Osteocyte (in vitro differentiated cells): ENCODE measurements around the gene SULT2A1. TPM values are rescaled to one million over a fixed set of nuclear protein-coding genes. Genes with fewer than 3 reads are reported as not detected.
A peak's percentile ranks its signal among the peaks of the same experiment; 100 is the strongest.
"Not testable (repeated sequence)": the region's sequence is repeated elsewhere in the genome, so short reads cannot be mapped to it uniquely, and the experiment has no call there.

ENCODE experiments used
- DNase-seq: peaks from one replicate; pipeline ENCODE4 v3.0.0; 2021; ENCODE audit warnings: mixed read lengths; ENCODE audit not compliant: unreplicated experiment; ENCODE audit errors: extremely low spot score
- H3K27ac Mint-ChIP-seq: one replicate; pipeline ENCODE4 v1.8.0; 2021; ENCODE audit warnings: mild to moderate bottlenecking, mixed read lengths; ENCODE audit not compliant: unreplicated experiment
- H3K27me3 Mint-ChIP-seq: one replicate; pipeline ENCODE4 v1.8.0; 2021; ENCODE audit warnings: mixed read lengths; ENCODE audit not compliant: unreplicated experiment
- H3K36me3 Mint-ChIP-seq: one replicate; pipeline ENCODE4 v1.8.0; 2021; ENCODE audit warnings: mixed read lengths; ENCODE audit not compliant: unreplicated experiment
- H3K4me1 Mint-ChIP-seq: one replicate; pipeline ENCODE4 v1.8.0; 2021; ENCODE audit warnings: mixed read lengths; ENCODE audit not compliant: unreplicated experiment
- H3K4me3 Mint-ChIP-seq: one replicate; pipeline ENCODE4 v1.8.0; 2021; ENCODE audit warnings: mild to moderate bottlenecking, moderate library complexity, mixed read lengths; ENCODE audit not compliant: unreplicated experiment
- H3K9me3 Mint-ChIP-seq: one replicate; pipeline ENCODE4 v1.8.0; 2021; ENCODE audit warnings: mixed read lengths; ENCODE audit not compliant: unreplicated experiment
- CTCF ChIP-seq: fragments of 200-600 bp; sonication (generic); IDR thresholded peaks from 2 replicates; pipeline ENCODE4 v1.5.0; 2021; ENCODE audit warnings: antibody characterized with exemption, mild to moderate bottlenecking, moderate library complexity
- long read RNA-seq: library from polyadenylated mRNA; unstranded; transcript quantifications from one replicate; pipeline ENCODE4 v2.0.0, GENCODE V29; 2021
- total RNA-seq: library from RNA; stranded (reverse); gene quantifications from 2 replicates; pipeline ENCODE4 v1.2.1, GENCODE V29; 2021

SULT2A1 gene
- not detected in 2 replicates for total RNA-seq
- long read RNA-seq: 0 reads

- Mint-ChIP-seq H3K9me3 (no peaks in the 10 kb centered on the region), H3K4me1 (no peaks in the 10 kb centered on the region), H3K36me3 (no peaks in the 10 kb centered on the region), H3K27me3 (peaks cover 24% of the 10 kb centered on the region), H3K4me3 (no peak within 1 kb of the TSS), H3K27ac (no peak within 1 kb of the TSS)
- TF ChIP-seq CTCF: no peak
- no peak for DNase-seq
Measured at GRCh38 chr19:47886010-47886559, at the start of gene SULT2A1. Gene SULT2A1, minus strand, starts transcription at chr19:47886315. Its CDS starts 58 bp downstream, at chr19:47886257.

DNA sequence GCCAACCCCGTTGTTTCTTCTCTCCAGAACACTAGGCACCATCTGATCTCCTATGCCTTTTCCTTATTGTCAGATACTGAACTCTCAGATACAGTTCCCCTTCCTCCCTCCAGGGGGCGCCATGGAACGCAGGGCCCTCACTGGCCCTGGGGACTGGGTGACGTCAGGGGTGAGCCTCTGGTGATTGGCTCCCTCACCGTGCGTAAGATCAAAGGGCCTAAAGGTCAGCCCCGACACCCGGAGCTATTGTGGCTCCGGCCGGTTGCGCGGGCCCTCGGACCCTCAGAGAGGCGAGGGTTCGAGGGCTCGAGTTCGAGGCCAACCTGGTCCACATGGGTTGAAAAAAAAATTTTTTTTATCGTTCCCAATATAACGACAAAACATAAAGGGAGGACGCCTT, 42.5 kb upstream of the SULT2A1 start:
- not testable (repeated sequence) for H3K27me3 Mint-ChIP-seq, H3K4me1 Mint-ChIP-seq, H3K36me3 Mint-ChIP-seq, DNase-seq, H3K9me3 Mint-ChIP-seq, H3K27ac Mint-ChIP-seq, H3K4me3 Mint-ChIP-seq

GRCh38 chr19:47920107-47920506, 34.0 kb upstream of the SULT2A1 start:
- peak; percentile 53 for TF ChIP-seq CTCF
- not testable (repeated sequence) for H3K27me3 Mint-ChIP-seq, H3K4me1 Mint-ChIP-seq, H3K4me3 Mint-ChIP-seq, H3K27ac Mint-ChIP-seq, H3K9me3 Mint-ChIP-seq, H3K36me3 Mint-ChIP-seq, DNase-seq

DNA sequence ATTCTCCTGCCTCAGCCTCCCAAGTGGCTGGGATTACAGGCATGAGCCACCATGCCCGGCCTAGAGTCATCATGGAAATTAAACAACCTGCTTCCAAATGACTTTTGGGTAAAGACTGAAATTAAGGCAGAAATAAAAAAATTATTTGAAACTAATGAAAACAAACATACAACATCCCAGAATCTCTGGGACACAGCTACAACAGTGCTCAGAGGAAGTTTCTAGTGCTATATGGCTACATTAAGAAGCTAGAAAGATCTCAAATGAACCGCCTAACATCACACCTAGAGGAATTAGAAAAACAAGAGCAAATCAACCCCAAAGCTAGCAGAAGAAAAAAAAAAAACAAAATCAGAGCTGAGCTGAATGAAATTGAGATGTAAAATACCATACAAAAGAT, 24.1 kb upstream of the SULT2A1 start:
- not testable (repeated sequence) for H3K27ac Mint-ChIP-seq, H3K36me3 Mint-ChIP-seq, H3K27me3 Mint-ChIP-seq, H3K9me3 Mint-ChIP-seq, H3K4me3 Mint-ChIP-seq, H3K4me1 Mint-ChIP-seq
- DNase-seq: peak; percentile 72

DNA sequence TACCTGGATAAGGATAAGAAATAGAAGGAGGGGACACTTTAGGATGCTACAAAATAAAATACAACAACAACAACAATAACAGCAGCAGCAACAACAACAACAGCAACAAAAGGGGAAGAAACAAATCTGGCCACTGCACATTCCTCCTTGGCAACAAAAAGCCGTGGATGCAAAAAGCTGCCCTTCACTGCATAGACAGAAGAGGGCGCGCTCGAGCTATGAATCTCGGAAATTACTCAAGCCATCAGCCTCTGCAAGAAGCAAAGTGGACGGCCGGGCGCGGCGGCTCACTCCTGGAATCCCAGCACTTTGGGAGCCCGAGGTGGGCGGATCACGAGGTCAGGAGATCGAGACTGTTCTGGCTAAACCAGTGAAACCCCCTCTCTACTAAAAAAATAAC, 23.2 kb upstream of the SULT2A1 start:
- not testable (repeated sequence) for H3K4me1 Mint-ChIP-seq, H3K4me3 Mint-ChIP-seq, H3K27ac Mint-ChIP-seq, H3K27me3 Mint-ChIP-seq, H3K9me3 Mint-ChIP-seq, H3K36me3 Mint-ChIP-seq
- peak; percentile 56 for TF ChIP-seq CTCF
- DNase-seq: peak; percentile 94

DNA sequence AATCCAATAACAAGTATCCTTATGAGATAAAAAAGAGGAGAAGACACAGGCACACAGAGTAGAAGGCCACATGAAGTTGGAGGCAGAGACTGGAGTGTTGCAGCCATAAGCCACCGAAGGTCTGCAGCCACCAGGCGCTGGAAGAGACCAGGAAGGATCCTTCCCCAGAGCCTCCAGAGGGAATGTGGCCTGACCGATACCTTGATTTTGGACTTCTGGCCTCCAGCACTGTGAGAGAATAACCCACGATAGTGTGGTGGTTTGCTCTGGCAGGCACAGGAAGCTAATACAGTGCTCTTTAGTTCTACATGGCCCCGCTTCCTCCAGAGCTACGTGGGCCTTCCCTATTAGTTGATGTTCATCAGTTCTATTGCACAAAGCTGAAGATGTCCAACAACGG, 15.3 kb upstream of the SULT2A1 start:
- Mint-ChIP-seq H3K27me3 (peaks cover 7% of the 10 kb centered on the region), H3K9me3 (no peaks in the 10 kb centered on the region), H3K36me3 (no peaks in the 10 kb centered on the region), H3K4me1 (no peaks in the 10 kb centered on the region), H3K27ac (no peak overlapping the region), H3K4me3 (no peak overlapping the region)
- no peak for TF ChIP-seq CTCF
- DNase-seq: peak; percentile 51
